Neural progenitor cell (in vitro differentiated cells): ENCODE measurements around the gene NRG3.

ENCODE experiments used
- CTCF ChIP-seq: fragments of 200-600 bp; sonication (generic); IDR thresholded peaks from 2 replicates; pipeline ENCODE4 v1.5.1; 2017; ENCODE audit warnings: antibody characterized with exemption, mild to moderate bottlenecking
- EZH2 ChIP-seq: fragments of 200-600 bp; sonication (generic); IDR thresholded peaks from 2 replicates; pipeline ENCODE4 v1.6.1; 2017; ENCODE audit warnings: antibody characterized with exemption, mild to moderate bottlenecking, moderate library complexity

- no peak for TF ChIP-seq CTCF
- no peak for TF ChIP-seq EZH2
These were observed 433.6 kb downstream of the NRG3 start for GRCh38 chr10:82308641-82309040.
